H7 (cell line): Measurements from ENCODE around the gene MAMDC2. TPM values are rescaled to one million over a fixed set of nuclear protein-coding genes. Genes with fewer than 3 reads are reported as not detected.

Experiments
- DNase-seq: peaks from one replicate; pipeline ENCODE4 v3.0.0; 2012
- H3K27me3 ChIP-seq: 2 replicates; pipeline ENCODE4 v1.6.0; 2011; ENCODE audit warnings: mild to moderate bottlenecking, low read length; ENCODE audit not compliant: control insufficient read depth, insufficient read depth
- H3K36me3 ChIP-seq: replicated peaks from 2 replicates; pipeline ENCODE4 v1.5.1; 2011; ENCODE audit warnings: low read length; ENCODE audit not compliant: control insufficient read depth, insufficient read depth
- H3K4me3 ChIP-seq: 2 replicates; pipeline ENCODE4 v1.5.1; 2011; ENCODE audit warnings: low read depth, mild to moderate bottlenecking, control low read depth, low read length, moderate library complexity; ENCODE audit not compliant: insufficient read depth
- total RNA-seq: library from RNA; depleted of rRNA; stranded (reverse); fragments of >200 nt; shearing (Covaris generic); gene quantifications from 2 replicates; pipeline ENCODE4 v1.2.3, GENCODE V29; 2014; rRNA removed

Gene MAMDC2
- total RNA-seq, 1 experiment from 2014 or later, result 5.4 TPM

DNA sequence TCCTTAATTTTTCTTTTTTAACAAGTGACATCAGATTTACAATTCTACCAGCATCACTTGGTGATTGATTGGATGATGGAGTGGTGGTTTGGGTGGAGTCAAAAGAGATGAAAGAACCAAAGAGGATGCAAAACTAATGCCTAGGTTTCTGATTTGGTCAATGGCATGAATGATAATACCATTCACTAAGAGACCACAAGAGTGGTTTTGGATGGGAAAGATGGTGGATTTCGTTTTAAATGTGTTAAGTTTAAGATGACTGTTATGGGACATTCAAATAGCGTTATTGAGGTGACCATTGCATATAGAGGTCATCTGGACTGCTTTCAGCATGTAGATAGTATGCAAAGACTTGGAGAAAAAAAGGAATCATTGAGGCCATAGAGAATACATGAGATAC, 218.7 kb downstream of the MAMDC2 start:
- H3K36me3 ChIP-seq, result peaks cover 3% of the 10 kb centered on the region
- DNase-seq, result no peak
- H3K27me3 ChIP-seq, result no peaks in the 10 kb centered on the region
- no peak overlapping the region for H3K4me3 ChIP-seq

DNA sequence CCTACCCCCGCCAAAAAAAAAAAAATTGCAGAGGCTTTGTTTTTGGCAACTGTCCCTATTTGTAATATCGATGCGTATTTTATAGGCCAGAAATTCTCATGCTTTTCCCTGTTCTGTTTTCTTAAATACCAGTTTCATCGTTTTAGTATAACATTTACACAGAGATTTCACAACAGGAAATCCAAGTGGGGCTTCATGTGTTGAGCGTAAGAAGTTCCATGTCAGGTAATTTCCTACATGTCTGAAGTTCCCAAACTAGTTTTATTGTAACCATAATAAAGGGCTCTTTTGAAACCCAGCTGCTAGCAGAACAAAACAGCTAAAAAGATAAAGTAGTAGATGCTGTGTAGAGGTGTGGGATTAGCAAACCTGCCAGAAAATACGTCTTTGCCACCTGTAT, 219.3 kb downstream of the MAMDC2 start:
- Histone ChIP-seq H3K36me3 (peaks cover 3% of the 10 kb centered on the region), H3K27me3 (no peaks in the 10 kb centered on the region), H3K4me3 (no peak overlapping the region)
- no peak for DNase-seq

DNA sequence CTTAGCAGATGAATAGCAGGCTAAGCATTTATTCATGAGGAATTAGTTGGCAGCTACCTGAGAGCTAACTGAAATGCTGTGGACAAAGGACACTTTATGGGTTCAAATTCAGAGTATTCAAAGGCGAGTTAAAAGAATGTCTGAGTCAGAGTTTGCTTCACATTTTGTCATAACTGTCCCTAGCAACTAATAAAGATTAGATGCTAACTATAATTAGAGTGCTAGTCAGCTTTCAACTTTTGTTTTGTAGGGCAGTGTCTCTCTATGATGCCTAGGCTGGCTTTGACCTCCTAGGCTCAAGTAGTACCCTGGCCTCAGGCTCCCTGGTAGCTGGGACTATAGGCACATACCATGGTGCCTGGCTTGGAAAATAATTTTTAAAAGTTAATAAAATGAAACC, 219.8 kb downstream of the MAMDC2 start:
- no peak for DNase-seq
- peaks cover 3% of the 10 kb centered on the region for H3K36me3 ChIP-seq
- H3K27me3 ChIP-seq, result no peaks in the 10 kb centered on the region
- no peak overlapping the region for H3K4me3 ChIP-seq

Other genes starting within 250 kb of the MAMDC2 start
- 30.0 and 39.6 TPM in 2 replicates for gene CFAP95, start 223.0 kb upstream of the MAMDC2 start, total RNA-seq
- 11.1 and 25.9 TPM in 2 replicates for gene SMC5, start 215.1 kb downstream of the MAMDC2 start, total RNA-seq